ENCODE measurements around the gene PI4K2A. TPM values are rescaled to one million over a fixed set of nuclear protein-coding genes. Genes with fewer than 3 reads are reported as not detected.
A peak's percentile ranks its signal among the peaks of the same experiment; 100 is the strongest.

PI4K2A gene
- total and polyA plus RNA-seq, 2 of the 13 experiments (the other 11 are each of a cell fraction or from before 2014, with no cell fraction given), result 10.9 to 14.3 TPM

GRCh38 chr10:97701438-97702069 is 61.1 kb downstream of the PI4K2A start (continued):
- TF ChIP-seq ZBTB4 (CRISPR knock-in tag; IDR thresholded peaks at IDR 0.05; ENCODE audit: borderline replicate concordance), result no peak
- TF ChIP-seq FOXP1 (IDR thresholded peaks at IDR 0.05), result no peak
- no peak for TF ChIP-seq FOXP1 (CRISPR knock-in tag; IDR thresholded peaks at IDR 0.05)
- peak; percentile 39; the same call in 1 of the 2 replicates for TF ChIP-seq ERF (CRISPR knock-in tag; IDR thresholded peaks at IDR 0.05)
- no peak for TF ChIP-seq JDP2 (CRISPR knock-in tag; IDR thresholded peaks at IDR 0.05; ENCODE audit: borderline replicate concordance)
- TF ChIP-seq NCOA1 (CRISPR knock-in tag; IDR thresholded peaks at IDR 0.05), result 0 out of 2 replicates have a peak, but pooled peaks have one; percentile 9
- TF ChIP-seq, protein P1, sequence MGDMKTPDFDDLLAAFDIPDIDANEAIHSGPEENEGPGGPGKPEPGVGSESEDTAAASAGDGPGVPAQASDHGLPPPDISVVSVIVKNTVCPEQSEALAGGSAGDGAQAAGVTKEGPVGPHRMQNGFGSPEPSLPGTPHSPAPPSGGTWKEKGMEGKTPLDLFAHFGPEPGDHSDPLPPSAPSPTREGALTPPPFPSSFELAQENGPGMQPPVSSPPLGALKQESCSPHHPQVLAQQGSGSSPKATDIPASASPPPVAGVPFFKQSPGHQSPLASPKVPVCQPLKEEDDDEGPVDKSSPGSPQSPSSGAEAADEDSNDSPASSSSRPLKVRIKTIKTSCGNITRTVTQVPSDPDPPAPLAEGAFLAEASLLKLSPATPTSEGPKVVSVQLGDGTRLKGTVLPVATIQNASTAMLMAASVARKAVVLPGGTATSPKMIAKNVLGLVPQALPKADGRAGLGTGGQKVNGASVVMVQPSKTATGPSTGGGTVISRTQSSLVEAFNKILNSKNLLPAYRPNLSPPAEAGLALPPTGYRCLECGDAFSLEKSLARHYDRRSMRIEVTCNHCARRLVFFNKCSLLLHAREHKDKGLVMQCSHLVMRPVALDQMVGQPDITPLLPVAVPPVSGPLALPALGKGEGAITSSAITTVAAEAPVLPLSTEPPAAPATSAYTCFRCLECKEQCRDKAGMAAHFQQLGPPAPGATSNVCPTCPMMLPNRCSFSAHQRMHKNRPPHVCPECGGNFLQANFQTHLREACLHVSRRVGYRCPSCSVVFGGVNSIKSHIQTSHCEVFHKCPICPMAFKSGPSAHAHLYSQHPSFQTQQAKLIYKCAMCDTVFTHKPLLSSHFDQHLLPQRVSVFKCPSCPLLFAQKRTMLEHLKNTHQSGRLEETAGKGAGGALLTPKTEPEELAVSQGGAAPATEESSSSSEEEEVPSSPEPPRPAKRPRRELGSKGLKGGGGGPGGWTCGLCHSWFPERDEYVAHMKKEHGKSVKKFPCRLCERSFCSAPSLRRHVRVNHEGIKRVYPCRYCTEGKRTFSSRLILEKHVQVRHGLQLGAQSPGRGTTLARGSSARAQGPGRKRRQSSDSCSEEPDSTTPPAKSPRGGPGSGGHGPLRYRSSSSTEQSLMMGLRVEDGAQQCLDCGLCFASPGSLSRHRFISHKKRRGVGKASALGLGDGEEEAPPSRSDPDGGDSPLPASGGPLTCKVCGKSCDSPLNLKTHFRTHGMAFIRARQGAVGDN (CRISPR knock-in tag; IDR thresholded peaks at IDR 0.05), result peak; percentile 50
- 0 out of 2 replicates have a peak, but pooled peaks have one; percentile 23 for TF ChIP-seq ELF3 (CRISPR knock-in tag; IDR thresholded peaks at IDR 0.05)
- TF ChIP-seq THAP11 (CRISPR knock-in tag; IDR thresholded peaks at IDR 0.05), result peak; percentile 48; the same call in 1 of the 2 replicates
- no peak for TF ChIP-seq ZNF253 (CRISPR knock-in tag; IDR thresholded peaks at IDR 0.05; ENCODE audit: borderline replicate concordance)
- TF ChIP-seq ATF2 (CRISPR knock-in tag; IDR thresholded peaks at IDR 0.05), result no peak
- TF ChIP-seq MIER3 (CRISPR knock-in tag; IDR thresholded peaks at IDR 0.05; ENCODE audit: borderline replicate concordance), result peak; percentile 39; the same call in 1 of the 2 replicates
- 0 out of 2 replicates have a peak, but pooled peaks have one; percentile 28 for TF ChIP-seq KAT8 (CRISPR knock-in tag; IDR thresholded peaks at IDR 0.05)
- peak; percentile 75 for TF ChIP-seq RAD21 (CRISPR knock-in tag; IDR thresholded peaks at IDR 0.05)
- no peak for TF ChIP-seq ZBTB7B (CRISPR knock-in tag; IDR thresholded peaks at IDR 0.05)
